ENCODE results near the gene DGKZ.
A peak's percentile ranks its signal among the peaks of the same experiment; 100 is the strongest.

The DGKZ gene

GRCh38 chr11:46353698-46354097 lies 6.4 kb downstream of the DGKZ start:
- peaks cover 2% of the 10 kb centered on the region for H3K4me1 ChIP-seq (ENCODE audit: control insufficient read depth, insufficient read depth, low read length)
- no peak overlapping the region for H3K9ac ChIP-seq (ENCODE audit: low read length)
- H3K36me3 ChIP-seq (ENCODE audit: control insufficient read depth, insufficient read depth, low read length): no peaks in the 10 kb centered on the region
- H3K4me3 ChIP-seq (ENCODE audit: low read length): no peak overlapping the region
- no peaks in the 10 kb centered on the region for H3K27me3 ChIP-seq (ENCODE audit: control insufficient read depth, insufficient read depth, low read length)
- H3K27ac ChIP-seq (ENCODE audit: low read depth, low read length): no peak overlapping the region

DNA sequence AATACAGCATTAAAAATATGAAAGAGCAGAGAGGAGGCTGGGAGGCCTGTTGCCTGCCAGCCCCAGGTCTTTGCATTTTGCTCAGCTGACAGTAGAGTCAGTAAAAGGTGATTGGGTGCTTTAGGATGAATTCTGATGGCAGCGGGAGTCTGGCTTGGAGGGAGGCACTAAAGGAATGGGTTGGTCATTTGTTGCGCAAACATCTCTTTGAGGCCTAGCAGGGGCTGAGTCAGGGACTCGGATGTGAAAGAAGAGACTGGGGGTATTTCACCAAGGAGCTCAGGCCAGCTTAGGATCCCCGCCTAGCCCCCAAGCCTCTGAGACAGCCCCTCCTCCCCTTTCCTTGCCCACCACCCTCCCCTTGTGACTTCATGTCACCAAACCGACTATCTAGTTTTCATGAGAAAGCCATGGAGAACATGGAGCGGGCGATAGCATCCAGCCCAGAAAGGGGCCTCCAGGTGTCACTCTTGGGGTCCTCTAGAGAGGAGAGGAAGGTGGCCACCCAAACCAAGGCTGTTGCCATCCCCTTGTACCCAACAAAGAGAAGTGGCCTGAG lies 9.7 kb downstream of the DGKZ start:
- Histone ChIP-seq H3K36me3 (ENCODE audit: control insufficient read depth, insufficient read depth, low read length) (no peaks in the 10 kb centered on the region), H3K4me1 (ENCODE audit: control insufficient read depth, insufficient read depth, low read length) (peaks cover 11% of the 10 kb centered on the region)

DNA sequence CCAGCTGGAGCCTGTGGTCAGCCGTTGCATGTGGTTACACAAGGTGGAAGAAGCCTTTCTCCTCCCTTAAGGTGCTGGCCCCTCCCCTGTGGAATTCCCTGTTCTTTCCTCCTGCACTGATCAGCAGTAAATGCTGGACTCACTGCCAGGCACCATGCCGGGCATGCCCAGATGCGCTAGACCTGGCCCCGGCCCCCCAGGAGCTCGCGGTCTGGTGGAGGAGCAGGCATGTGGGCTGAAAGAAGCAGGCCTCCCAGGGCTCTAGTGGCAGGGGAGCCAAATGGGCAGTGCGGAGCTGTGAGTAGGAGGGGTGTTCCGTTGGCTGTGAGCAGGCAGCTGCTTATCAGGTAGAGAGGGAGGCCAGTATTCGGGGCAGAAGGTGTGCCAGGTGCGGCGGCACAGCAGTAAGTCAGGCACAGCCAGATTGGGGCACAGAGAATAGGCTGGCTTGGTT lies 10.2 kb downstream of the DGKZ start:
- Histone ChIP-seq H3K4me3 (ENCODE audit: low read length) (no peak overlapping the region), H3K9ac (ENCODE audit: low read length) (no peak overlapping the region), H3K27ac (ENCODE audit: low read depth, low read length) (no peak overlapping the region), H3K4me1 (ENCODE audit: control insufficient read depth, insufficient read depth, low read length) (peaks cover 16% of the 10 kb centered on the region), H3K36me3 (ENCODE audit: control insufficient read depth, insufficient read depth, low read length) (no peaks in the 10 kb centered on the region), H3K27me3 (ENCODE audit: control insufficient read depth, insufficient read depth, low read length) (no peaks in the 10 kb centered on the region)

More for the DNA sequence above, 9.7 kb downstream of the DGKZ start:
- no peak overlapping the region for H3K4me3 ChIP-seq (ENCODE audit: low read length)
- H3K9ac ChIP-seq (ENCODE audit: low read length): no peak overlapping the region
- H3K27me3 ChIP-seq (ENCODE audit: control insufficient read depth, insufficient read depth, low read length): no peaks in the 10 kb centered on the region
- no peak overlapping the region for H3K27ac ChIP-seq (ENCODE audit: low read depth, low read length)

DNA sequence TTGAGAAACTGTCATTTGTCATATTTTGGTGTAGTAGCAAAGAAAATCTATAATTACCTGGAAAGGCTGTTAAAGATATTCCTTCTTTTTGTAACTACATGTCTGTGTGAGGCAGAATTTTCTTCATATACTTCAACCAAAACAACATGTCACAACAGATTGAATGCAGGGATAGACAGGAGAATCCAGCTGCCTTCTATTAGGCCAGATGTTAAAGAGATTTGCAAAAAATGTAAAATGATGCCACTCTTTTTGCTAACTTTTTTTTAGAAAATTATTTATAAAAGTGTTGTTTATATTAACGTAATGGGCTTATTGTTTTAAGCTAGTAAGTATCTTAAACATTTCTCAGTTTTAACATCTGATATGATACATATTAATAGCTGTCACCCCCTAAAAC lies 12.7 kb downstream of the DGKZ start:
- no peak overlapping the region for H3K4me3 ChIP-seq (ENCODE audit: low read length)
- H3K36me3 ChIP-seq (ENCODE audit: control insufficient read depth, insufficient read depth, low read length): peaks cover 2% of the 10 kb centered on the region
- no peak overlapping the region for H3K27ac ChIP-seq (ENCODE audit: low read depth, low read length)
- H3K4me1 ChIP-seq (ENCODE audit: control insufficient read depth, insufficient read depth, low read length): peaks cover 27% of the 10 kb centered on the region
- H3K9ac ChIP-seq (ENCODE audit: low read length): no peak overlapping the region
- H3K27me3 ChIP-seq (ENCODE audit: control insufficient read depth, insufficient read depth, low read length): no peaks in the 10 kb centered on the region

DNA sequence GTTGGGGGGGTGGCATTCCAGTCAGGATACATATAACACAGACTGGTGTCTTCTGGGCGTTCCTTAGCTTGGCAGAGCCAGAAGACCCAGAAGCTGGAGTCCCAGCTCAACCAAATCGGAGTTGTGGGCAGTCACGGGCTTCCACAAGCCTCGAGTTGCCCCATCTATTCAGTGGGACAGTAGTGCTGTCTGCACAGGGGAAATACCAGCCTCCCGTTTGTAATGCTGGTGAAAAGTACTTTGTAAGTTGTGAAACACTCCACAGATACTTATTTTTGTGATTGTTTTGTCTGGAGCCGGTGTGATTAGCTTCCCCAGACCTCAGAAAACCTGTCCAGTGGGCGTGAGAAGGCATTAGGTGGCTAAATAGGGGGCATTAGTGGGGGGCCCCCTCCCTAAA lies 13.6 kb downstream of the DGKZ start:
- Histone ChIP-seq H3K4me3 (ENCODE audit: low read length) (peak overlapping the region; percentile 65), H3K4me1 (ENCODE audit: control insufficient read depth, insufficient read depth, low read length) (peaks cover 27% of the 10 kb centered on the region), H3K27ac (ENCODE audit: low read depth, low read length) (peak overlapping the region; percentile 82), H3K27me3 (ENCODE audit: control insufficient read depth, insufficient read depth, low read length) (no peaks in the 10 kb centered on the region), H3K36me3 (ENCODE audit: control insufficient read depth, insufficient read depth, low read length) (peaks cover 2% of the 10 kb centered on the region), H3K9ac (ENCODE audit: low read length) (peak overlapping the region; percentile 43)

- Histone ChIP-seq H3K27ac (ENCODE audit: low read depth, low read length) (peak overlapping the region; percentile 82), H3K4me1 (ENCODE audit: control insufficient read depth, insufficient read depth, low read length) (peaks cover 27% of the 10 kb centered on the region), H3K9ac (ENCODE audit: low read length) (peak overlapping the region; percentile 43), H3K36me3 (ENCODE audit: control insufficient read depth, insufficient read depth, low read length) (peaks cover 2% of the 10 kb centered on the region), H3K4me3 (ENCODE audit: low read length) (peak overlapping the region; percentile 65), H3K27me3 (ENCODE audit: control insufficient read depth, insufficient read depth, low read length) (no peaks in the 10 kb centered on the region)
Measured at GRCh38 chr11:46361283-46362155, 14.3 kb downstream of the DGKZ start.

DNA sequence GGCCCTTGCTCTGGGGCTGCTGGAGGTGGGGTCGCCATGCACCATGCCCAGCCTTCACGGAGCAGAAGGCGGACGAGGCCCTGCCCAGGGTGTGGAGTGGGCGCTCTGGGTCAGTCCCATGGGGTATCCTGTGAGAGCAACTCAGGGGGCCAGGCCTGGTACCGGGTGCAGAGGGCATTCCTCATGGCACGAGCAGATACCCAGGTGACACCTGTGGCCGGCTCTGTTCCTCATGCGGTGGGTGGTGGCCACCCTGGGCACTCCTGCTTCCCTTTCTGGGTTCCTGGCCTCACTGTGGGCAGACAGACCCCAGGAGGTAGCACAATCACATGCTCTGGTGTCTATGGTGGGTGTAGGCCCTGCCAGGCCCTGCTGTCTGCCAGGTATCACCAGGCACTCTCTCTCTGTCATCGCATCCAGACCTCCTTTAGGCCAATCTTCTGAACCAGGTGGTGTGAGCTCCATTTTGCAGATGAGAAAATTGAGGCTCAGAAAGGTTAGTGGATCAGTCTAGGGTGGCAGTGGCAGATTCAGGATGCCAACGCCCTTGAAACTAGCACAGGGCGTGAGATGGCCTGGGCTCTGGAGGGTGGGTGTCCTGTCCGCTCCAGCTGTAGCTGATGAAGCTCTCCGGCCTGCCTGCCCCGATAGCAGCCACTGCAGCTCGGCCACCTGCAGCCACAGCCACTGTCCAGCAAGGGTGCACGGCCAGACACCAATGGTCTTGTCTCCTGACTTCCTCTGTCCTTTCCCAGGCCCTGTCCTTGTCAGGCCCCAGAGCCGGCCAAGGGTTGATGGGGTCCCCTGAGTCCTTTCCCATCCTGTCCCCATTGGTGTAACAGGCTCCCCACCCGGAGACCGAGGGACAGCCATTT lies 15.1 kb downstream of the DGKZ start:
- H3K9ac ChIP-seq (ENCODE audit: low read length): no peak overlapping the region
- peak overlapping the region; percentile 65 for H3K4me3 ChIP-seq (ENCODE audit: low read length)
- H3K27me3 ChIP-seq (ENCODE audit: control insufficient read depth, insufficient read depth, low read length): no peaks in the 10 kb centered on the region
- peak overlapping the region; percentile 82 for H3K27ac ChIP-seq (ENCODE audit: low read depth, low read length)
- peaks cover 27% of the 10 kb centered on the region for H3K4me1 ChIP-seq (ENCODE audit: control insufficient read depth, insufficient read depth, low read length)
- peaks cover 2% of the 10 kb centered on the region for H3K36me3 ChIP-seq (ENCODE audit: control insufficient read depth, insufficient read depth, low read length)

DNA sequence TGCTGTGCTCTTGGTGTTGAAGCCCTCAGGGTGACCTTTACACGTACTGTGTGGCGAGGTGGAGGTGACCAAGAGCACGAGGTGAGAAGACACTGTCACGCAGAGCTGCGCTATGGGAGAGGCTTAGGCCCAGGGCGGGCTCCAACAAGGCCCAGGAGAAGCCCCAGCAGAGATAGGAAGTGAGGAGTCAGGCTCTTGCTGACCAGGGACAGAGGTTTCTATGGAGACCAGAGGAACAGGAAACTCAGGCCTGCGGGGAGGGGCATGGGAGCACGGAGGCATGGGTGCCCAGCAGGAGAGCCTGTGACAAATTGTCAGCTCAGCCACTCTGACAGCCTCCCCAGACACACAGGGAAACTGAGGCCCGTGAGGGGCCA lies 15.8 kb downstream of the DGKZ start:
- Histone ChIP-seq H3K9ac (ENCODE audit: low read length) (no peak overlapping the region), H3K27me3 (ENCODE audit: control insufficient read depth, insufficient read depth, low read length) (no peaks in the 10 kb centered on the region), H3K4me1 (ENCODE audit: control insufficient read depth, insufficient read depth, low read length) (peaks cover 27% of the 10 kb centered on the region), H3K27ac (ENCODE audit: low read depth, low read length) (no peak overlapping the region), H3K36me3 (ENCODE audit: control insufficient read depth, insufficient read depth, low read length) (peaks cover 5% of the 10 kb centered on the region), H3K4me3 (ENCODE audit: low read length) (peak overlapping the region; percentile 31)

DNA sequence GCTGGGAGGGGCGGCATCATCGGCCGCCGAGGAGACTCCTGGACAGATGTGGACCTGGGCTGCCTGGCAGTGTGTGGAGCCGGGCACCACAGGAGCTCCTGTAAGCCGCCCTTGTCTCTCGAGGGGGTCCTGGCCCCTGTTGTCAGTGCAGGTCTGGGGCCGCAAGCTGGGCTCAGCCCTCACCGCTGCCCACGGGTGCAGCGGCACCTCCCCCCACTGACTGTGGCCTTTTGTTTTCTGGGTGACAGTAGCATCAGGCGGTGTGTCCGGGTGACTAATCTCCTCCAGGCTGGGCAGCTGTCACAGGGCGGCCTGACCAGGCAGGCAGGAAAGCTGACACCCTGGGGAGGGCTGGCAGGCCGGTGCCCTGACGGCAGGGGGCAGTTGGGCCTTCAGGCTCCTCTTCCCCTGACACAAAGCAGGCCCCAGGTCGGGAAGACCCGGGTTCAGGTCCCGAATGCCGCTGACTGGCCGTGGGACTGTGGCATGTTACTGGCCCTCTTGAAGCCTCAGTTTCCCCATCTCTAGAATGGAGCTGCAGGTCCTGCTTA lies 16.3 kb downstream of the DGKZ start:
- H3K36me3 ChIP-seq (ENCODE audit: control insufficient read depth, insufficient read depth, low read length): peaks cover 7% of the 10 kb centered on the region
- peaks cover 27% of the 10 kb centered on the region for H3K4me1 ChIP-seq (ENCODE audit: control insufficient read depth, insufficient read depth, low read length)
- H3K27me3 ChIP-seq (ENCODE audit: control insufficient read depth, insufficient read depth, low read length): no peaks in the 10 kb centered on the region
- H3K4me3 ChIP-seq (ENCODE audit: low read length): no peak overlapping the region
- H3K9ac ChIP-seq (ENCODE audit: low read length): no peak overlapping the region
- no peak overlapping the region for H3K27ac ChIP-seq (ENCODE audit: low read depth, low read length)

DNA sequence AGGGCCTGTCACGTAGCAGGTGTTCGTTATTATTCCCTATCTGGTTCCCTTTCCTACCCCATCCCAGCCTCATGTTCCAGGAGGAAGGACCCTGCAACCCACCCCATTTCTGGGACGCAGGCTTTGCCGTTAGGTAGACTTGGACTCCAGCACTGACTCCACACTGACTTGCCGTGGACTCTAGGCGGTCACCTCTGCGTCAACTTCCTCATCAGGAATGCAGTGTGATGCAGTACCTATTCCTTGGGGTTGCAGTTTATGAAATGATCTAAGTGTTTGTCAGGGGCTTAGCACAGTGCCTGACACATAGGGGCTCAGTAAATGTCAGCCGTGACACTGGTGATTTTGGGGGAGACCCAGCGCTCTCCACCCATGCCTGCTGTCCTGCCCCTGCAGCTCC lies 16.8 kb downstream of the DGKZ start:
- Histone ChIP-seq H3K36me3 (ENCODE audit: control insufficient read depth, insufficient read depth, low read length) (peaks cover 7% of the 10 kb centered on the region), H3K27me3 (ENCODE audit: control insufficient read depth, insufficient read depth, low read length) (no peaks in the 10 kb centered on the region), H3K4me1 (ENCODE audit: control insufficient read depth, insufficient read depth, low read length) (peaks cover 27% of the 10 kb centered on the region), H3K9ac (ENCODE audit: low read length) (no peak overlapping the region), H3K27ac (ENCODE audit: low read depth, low read length) (no peak overlapping the region), H3K4me3 (ENCODE audit: low read length) (no peak overlapping the region)

DNA sequence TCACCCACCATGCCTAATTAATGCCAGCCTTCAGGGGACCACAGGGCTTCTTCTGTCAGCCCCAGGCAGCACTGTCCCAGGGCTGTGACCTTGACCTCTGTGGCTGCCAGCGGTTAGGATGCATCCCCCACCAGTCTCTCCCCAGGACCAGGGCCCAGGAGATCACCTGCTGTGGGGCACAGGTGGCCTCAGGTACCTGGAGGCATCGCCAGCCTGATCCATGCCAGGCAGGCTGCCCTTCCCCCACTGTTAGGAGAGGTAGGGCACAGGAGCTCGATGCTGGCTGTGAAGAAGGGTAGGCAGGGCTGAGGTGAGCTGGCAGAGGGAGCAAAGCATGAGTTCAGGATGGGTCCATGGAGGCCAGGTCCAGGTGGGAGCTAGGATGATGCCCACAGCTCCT lies 17.5 kb downstream of the DGKZ start:
- no peak overlapping the region for H3K4me3 ChIP-seq (ENCODE audit: low read length)
- no peak overlapping the region for H3K27ac ChIP-seq (ENCODE audit: low read depth, low read length)

DNA sequence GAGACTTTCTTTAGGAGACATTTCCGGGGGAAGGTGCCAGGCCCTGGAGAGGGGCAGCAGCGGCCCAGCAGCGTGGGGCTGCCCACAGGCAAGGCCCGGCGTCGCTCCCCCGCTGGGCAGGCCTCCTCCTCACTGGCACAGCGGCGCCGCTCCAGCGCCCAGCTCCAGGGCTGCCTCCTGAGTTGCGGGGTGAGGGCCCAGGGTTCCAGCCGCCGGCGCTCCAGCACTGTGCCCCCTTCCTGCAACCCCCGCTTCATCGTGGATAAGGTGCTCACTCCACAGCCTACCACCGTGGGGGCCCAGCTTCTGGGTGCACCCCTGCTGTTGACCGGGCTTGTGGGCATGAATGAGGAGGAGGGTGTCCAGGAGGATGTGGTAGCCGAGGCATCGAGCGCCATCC lies 19.0 kb downstream of the DGKZ start:
- Histone ChIP-seq H3K36me3 (ENCODE audit: control insufficient read depth, insufficient read depth, low read length) (peaks cover 13% of the 10 kb centered on the region), H3K4me3 (ENCODE audit: low read length) (no peak overlapping the region), H3K27me3 (ENCODE audit: control insufficient read depth, insufficient read depth, low read length) (no peaks in the 10 kb centered on the region), H3K9ac (ENCODE audit: low read length) (no peak overlapping the region), H3K4me1 (ENCODE audit: control insufficient read depth, insufficient read depth, low read length) (peaks cover 21% of the 10 kb centered on the region), H3K27ac (ENCODE audit: low read depth, low read length) (no peak overlapping the region)

More for the DNA sequence above, 17.5 kb downstream of the DGKZ start:
- peaks cover 27% of the 10 kb centered on the region for H3K4me1 ChIP-seq (ENCODE audit: control insufficient read depth, insufficient read depth, low read length)
- H3K9ac ChIP-seq (ENCODE audit: low read length): no peak overlapping the region
- H3K36me3 ChIP-seq (ENCODE audit: control insufficient read depth, insufficient read depth, low read length): peaks cover 8% of the 10 kb centered on the region
- no peaks in the 10 kb centered on the region for H3K27me3 ChIP-seq (ENCODE audit: control insufficient read depth, insufficient read depth, low read length)
